Cerebellar nuclear complex (tissue), 1 donor: ENCODE data around the gene NARF.
"Not testable (repeated sequence)": the region's sequence is repeated elsewhere in the genome, so short reads cannot be mapped to it uniquely, and the experiment has no call there.

ENCODE experiments used
- DNase-seq, 2 experiments: peaks; one replicate each; lab custom pipeline; 2025; lab: John Stamatoyannopoulos, UW

The NARF gene

GRCh38 chr17:82458179-82458884 is at the start of gene NARF:
Gene NARF (plus strand): TSS chr17:82458741. CDS start chr17:82458804, 63 bp downstream.
- peak; percentile 95 to 98 for DNase-seq

DNA sequence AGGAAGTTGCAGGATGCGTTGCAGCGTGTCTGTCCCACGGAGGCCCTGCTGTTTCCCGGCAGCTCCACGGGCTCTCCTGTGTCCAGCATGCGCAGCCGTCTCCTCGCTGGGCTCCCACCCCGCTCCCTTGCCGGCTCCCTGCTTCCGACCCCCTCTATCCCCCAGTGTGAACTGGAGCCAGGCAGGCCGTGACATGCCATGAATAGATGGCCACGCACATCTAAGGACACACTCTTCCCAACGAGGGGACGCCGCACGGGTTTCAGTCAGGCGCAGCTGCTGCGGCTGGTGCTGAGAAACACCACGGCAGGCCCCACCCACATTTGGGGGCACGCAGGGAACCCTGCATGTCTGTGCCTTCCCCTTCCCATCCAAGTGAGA is 49.6 kb upstream of the NARF start:
- DNase-seq, result no peak

DNA sequence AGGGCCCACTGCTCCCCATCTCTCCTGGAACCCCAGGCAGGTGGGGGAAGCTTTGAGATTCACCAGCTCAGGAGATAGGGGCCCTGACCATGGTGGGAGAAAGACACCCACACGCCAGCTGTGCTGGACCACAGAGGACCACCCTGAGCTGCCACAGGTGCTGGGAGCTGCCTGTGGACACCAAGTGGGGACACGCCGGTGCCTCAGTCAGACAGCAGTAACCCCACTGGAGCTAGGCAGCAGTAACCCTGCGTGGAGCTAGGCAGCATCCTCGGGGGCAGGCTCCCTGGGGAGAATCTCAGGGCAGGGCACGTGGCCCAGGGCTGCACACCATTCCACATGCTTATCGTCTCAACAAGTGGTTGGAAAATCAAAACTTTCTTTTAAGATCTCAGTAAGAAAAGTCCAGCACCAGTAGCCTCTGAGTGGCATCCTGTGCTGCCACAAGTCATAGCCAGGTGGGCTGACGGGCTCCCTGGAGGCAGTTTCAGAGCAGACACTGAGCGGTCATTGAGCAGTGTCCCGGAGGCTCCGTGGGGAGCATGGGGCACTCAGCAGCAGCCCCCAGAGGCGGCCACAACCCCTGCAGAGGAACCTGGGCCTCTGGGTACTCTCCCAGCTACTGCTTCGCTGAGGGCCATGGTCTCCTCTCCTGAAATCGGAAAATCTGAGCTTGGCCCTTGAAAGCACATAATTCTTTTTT is 48.4 kb upstream of the NARF start:
- no peak for DNase-seq

GRCh38 chr17:82411396-82412053 is 47.0 kb upstream of the NARF start:
- DNase-seq, result no peak

GRCh38 chr17:82412081-82412480 is 46.5 kb upstream of the NARF start:
- not testable (repeated sequence) for DNase-seq

DNA sequence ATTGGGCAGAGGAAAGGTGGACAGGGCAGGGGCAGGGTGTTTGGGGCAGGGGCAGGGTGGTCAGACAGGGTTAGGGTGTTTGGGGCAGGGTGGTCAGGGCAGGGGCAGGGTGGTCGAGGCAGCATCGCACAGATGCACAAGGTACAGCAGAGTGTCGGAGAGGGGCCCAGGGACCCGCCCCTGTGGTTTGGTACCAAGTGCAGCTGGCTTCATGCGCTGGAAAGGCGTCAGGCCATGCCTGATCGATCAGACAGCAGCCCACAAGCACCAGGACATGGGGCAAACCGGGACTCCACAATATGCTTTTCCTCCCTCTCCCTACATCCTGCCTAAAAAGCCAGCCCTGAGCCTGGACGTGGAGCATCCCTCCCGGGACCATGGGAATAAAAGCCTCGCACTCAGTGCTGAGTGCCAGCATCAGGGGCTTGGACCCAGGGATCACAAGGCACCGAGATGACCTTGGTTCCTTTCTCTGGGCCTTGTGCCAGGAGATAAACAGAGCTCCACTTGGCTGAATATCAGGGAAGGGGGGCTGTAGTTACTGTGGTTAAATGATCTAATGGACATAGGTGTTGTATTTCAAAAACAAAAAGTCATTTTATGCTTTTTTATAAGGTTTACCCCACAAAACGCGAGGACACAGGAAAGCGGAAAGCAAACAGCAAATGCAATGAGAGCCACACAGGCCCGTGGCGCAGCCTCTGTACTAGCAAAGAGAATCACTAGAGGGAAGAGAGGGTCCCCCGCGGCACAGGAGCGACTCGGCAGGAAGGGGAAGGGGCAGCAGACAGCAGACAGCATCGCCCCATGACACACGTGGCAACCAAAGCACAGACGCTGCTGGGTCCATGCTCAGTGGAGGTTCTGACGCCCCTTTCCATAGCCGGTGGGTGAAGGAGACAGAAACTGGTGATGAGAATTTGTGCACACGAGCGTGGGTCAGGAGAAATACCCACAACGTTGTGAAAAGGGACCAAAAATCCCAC is 45.7 kb upstream of the NARF start:
- DNase-seq, result no peak

GRCh38 chr17:82414548-82415281 is 43.8 kb upstream of the NARF start:
- DNase-seq, result peak in 1 of 2 experiments; percentile 18

DNA sequence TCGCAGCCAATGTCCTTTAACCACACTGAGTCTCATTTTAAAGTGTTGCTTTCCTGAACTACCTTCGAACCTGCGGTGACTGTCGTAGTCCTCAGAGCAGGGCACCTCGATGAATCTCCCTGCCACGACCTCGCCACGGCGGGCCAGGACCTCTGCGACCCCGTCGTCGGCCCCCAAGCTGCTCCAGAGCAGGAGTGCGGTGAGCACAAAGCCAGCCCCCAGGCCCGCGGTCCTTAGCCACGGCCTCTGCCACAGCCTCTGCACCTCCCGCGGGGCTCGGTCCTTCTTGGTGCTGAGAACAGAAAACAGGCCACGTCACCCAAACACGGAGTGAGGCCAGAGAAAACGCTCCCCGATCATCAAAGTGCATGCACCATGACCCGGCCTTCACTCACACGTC is 43.2 kb upstream of the NARF start:
- DNase-seq, result no peak

DNA sequence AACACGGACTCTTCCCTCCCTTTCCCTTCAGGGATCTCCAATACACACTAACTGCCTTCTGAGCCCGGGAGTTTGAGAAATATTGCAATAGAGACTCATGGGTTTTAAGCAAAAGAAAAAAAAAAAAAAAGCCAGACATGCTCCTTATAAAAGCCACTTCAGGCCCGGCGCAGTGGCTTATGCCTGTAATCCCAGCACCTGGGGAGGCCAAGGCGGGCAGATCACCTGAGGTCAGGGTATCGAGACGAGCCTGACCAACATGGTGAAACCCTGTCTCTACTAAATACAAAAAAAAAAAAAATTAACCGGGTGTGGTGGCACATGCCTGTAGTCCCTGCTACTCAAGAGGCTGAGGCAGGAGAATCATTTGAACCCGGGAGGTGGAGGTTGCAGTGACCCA is 42.8 kb upstream of the NARF start:
- DNase-seq, result no peak

DNA sequence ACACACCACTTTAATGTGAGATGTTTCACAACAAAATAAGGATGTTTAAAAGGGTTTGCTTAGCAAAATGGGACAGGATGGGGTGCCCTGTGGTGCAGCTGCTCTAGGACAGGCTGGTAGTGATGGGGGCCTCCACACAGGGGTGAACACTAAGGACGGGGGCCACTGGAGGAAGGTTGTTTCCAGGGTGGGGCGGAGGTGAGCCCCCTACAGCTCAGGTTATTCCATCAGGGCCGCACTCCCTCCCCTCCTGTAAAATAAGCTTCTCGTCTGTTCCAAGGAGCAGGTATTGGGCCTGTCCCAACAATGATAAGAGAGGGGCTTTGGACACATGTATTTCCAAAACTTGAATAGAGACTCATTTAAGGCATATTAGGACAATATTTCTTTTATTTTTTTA is 42.3 kb upstream of the NARF start:
- no peak for DNase-seq

GRCh38 chr17:82416771-82417170 is 41.8 kb upstream of the NARF start:
- no peak for DNase-seq

GRCh38 chr17:82418001-82418986 is 40.2 kb upstream of the NARF start, which contains the start of the genes HEXD and OGFOD3:
Gene HEXD (plus strand): TSS chr17:82418347. CDS start chr17:82419800, 1,453 bp downstream.
Gene OGFOD3 (minus strand): TSS chr17:82418586. CDS start chr17:82418485, 101 bp downstream.
- peak in 1 of 2 experiments; percentile 50 for DNase-seq

DNA sequence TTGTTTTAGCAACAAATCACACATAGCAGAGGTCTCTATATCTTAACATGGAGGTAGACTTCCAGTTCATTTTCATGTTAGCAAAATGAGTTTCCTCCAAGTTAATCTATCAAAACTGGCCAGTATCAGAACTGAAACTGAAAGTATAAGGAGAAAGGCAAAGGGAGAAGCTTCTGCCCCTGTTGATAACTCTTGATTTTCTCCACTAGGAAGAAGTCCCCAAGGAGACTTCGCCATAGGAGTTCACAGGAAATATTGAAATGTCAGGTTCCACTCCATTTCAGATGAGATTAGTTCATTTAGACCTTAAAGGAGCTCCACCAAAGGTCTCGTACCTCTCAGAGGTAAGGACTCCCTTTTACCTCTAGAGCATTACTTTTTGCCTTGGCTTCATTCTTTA is 39.0 kb upstream of the NARF start:
- no peak for DNase-seq

GRCh38 chr17:82424001-82424862 is 34.3 kb upstream of the NARF start:
- no peak for DNase-seq

DNA sequence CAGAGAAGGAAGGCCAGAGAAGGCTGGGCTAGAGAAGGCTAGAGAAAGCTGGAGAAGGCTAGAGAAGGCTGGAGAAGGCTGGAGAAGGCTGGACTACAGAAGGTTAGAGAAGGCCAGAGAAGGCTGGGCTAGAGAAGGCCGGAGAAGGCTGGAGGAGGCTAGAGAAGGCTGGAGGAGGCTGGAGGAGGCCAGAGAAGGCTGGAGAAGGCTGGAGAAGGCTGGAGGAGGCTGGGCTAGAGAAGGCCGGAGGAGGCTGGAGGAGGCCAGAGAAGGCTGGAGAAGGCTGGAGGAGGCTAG is 33.7 kb upstream of the NARF start:
- DNase-seq, result no peak

DNA sequence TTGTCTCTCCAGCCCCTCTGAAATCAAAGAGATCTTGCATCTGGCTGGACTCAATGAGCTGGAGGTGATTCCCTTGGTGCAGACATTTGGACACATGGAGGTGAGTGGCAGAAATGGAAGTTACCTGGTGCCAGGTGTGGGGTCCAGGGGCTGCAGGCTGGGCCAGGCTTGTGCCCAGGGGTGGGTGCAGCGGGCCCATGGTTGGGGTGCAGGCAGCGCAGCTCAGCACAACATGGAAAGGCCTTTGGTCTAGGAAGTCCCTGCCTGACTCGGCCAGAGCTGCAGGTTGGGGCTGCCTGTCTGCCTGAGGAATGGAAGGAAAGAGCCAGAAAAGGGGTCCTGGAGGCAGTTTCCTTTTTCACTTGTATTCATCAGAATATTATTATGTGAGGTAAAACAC is 30.0 kb upstream of the NARF start:
- DNase-seq, result no peak

GRCh38 chr17:82429824-82430223 is 28.7 kb upstream of the NARF start:
- DNase-seq, result no peak

DNA sequence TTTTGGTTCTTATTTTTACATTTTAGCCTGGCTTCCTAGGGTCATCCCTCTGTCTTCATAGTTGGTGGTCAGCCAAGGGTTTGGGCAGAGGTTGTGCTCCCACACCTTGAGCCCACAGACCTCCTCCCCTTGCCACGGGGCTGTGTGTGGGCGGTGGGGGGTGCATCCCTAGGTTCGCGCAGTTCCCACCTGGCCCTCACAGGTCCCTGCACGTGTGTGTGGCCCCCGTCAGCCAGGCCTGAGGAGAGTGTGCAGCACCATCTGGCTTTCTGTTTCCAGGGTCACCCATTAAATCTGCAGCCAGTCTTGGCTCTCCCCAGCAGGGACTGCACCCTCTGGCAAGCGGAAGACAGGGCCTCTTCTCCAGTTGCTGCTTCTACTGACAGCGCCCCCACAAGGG is 26.5 kb upstream of the NARF start:
- DNase-seq, result no peak
